PFSK-1 (cell line): ENCODE measurements around the gene THBD.

Experiments
- POLR2AphosphoS5 ChIP-seq: IDR thresholded peaks from 2 replicates; pipeline ENCODE4 v1.6.1; 2012; ENCODE audit warnings: low read depth, mild to moderate bottlenecking, control low read depth, low read length, moderate library complexity
- TF ChIP-seq, protein P1 (sequence below), 2 experiments: IDR thresholded peaks; 2 replicates each; pipeline versions ENCODE4 v1.6.1 to v1.8.0; 2011 to 2012; ENCODE audit warnings: low read depth in 2 of 2, low read length in 2 of 2, control low read depth in 1 of 2, inconsistent platforms in 1 of 2, mild to moderate bottlenecking in 1 of 2, moderate library complexity in 1 of 2; ENCODE audit not compliant: insufficient read depth in 1 of 2

DNA sequence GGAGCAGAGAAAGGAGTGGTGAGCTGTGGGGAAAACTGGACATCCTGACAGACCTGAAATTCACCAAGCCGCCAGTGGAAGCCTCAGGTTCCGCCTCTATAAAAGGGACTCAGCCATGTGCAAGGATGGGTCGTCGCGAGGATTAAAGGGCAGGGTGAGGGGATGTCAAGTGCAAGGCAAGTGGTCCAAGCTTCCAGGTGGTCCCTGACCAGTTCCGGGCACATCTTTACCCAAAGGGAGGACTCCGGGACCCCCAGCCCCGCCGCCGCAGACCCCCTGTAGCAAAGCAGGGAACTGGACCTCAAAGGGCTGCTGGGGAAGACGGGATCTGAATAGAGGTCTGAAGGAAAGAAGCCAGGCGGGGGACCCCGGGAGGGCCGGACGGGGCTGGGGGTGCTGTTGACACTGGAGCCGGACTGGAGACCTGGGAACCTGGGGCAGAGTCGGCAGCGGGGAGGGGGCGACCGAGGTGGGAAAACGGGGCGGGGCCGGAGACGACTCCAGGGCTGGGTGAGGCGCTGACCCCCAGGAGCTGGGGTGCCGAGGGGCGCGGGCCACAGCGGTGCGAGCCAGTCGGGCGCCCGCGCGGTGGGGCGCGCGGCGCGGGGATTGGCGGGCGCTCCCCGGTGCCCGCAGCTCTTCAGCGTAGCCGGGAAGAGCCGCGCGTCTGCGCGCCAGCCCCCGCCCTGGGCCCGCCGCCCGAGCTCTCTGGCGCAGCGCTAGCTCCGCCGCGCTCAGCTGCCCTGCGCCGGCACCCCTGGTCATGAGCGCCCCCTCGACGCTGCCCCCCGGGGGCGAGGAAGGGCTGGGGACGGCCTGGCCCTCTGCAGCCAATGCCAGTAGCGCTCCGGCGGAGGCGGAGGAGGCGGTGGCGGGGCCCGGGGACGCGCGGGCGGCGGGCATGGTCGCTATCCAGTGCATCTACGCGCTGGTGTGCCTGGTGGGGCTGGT lies 14.5 kb downstream of the THBD start, which contains the start of gene SSTR4:
- TF ChIP-seq, protein P1, sequence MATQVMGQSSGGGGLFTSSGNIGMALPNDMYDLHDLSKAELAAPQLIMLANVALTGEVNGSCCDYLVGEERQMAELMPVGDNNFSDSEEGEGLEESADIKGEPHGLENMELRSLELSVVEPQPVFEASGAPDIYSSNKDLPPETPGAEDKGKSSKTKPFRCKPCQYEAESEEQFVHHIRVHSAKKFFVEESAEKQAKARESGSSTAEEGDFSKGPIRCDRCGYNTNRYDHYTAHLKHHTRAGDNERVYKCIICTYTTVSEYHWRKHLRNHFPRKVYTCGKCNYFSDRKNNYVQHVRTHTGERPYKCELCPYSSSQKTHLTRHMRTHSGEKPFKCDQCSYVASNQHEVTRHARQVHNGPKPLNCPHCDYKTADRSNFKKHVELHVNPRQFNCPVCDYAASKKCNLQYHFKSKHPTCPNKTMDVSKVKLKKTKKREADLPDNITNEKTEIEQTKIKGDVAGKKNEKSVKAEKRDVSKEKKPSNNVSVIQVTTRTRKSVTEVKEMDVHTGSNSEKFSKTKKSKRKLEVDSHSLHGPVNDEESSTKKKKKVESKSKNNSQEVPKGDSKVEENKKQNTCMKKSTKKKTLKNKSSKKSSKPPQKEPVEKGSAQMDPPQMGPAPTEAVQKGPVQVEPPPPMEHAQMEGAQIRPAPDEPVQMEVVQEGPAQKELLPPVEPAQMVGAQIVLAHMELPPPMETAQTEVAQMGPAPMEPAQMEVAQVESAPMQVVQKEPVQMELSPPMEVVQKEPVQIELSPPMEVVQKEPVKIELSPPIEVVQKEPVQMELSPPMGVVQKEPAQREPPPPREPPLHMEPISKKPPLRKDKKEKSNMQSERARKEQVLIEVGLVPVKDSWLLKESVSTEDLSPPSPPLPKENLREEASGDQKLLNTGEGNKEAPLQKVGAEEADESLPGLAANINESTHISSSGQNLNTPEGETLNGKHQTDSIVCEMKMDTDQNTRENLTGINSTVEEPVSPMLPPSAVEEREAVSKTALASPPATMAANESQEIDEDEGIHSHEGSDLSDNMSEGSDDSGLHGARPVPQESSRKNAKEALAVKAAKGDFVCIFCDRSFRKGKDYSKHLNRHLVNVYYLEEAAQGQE (IDR thresholded peaks at IDR 0.05; ENCODE audit: insufficient read depth in 1 of 2, low read depth in 2 of 2, low read length in 2 of 2): no peak
- TF ChIP-seq POLR2AphosphoS5: no peak
